Endothelial cell (in vitro differentiated cells): ENCODE measurements around the gene FBXL17. TPM values are rescaled to one million over a fixed set of nuclear protein-coding genes. Genes with fewer than 3 reads are reported as not detected.

Experiments used
- DNase-seq: peaks from one replicate; pipeline ENCODE4 v3.0.0; 2021; ENCODE audit warnings: low spot score
- H3K27ac Mint-ChIP-seq: one replicate; pipeline ENCODE4 v1.8.0; 2021; ENCODE audit warnings: mixed read lengths, inconsistent platforms; ENCODE audit not compliant: unreplicated experiment
- H3K27me3 Mint-ChIP-seq: one replicate; pipeline ENCODE4 v1.8.0; 2021; ENCODE audit warnings: mild to moderate bottlenecking, moderate library complexity, mixed read lengths, inconsistent platforms; ENCODE audit not compliant: unreplicated experiment
- H3K36me3 Mint-ChIP-seq: one replicate; pipeline ENCODE4 v1.8.0; 2021; ENCODE audit warnings: mild to moderate bottlenecking, low read depth, mixed read lengths, inconsistent platforms; ENCODE audit not compliant: unreplicated experiment
- H3K4me1 Mint-ChIP-seq: one replicate; pipeline ENCODE4 v1.8.0; 2021; ENCODE audit warnings: mild to moderate bottlenecking, mixed read lengths, inconsistent platforms; ENCODE audit not compliant: unreplicated experiment
- H3K4me3 Mint-ChIP-seq: one replicate; pipeline ENCODE4 v1.8.0; 2021; ENCODE audit warnings: mild to moderate bottlenecking, mixed read lengths, inconsistent platforms; ENCODE audit not compliant: unreplicated experiment
- H3K9me3 Mint-ChIP-seq: one replicate; pipeline ENCODE4 v1.8.0; 2021; ENCODE audit warnings: mixed read lengths, inconsistent platforms; ENCODE audit not compliant: unreplicated experiment
- CTCF ChIP-seq: fragments of 200-600 bp; sonication (generic); IDR thresholded peaks from one replicate; pipeline ENCODE4 v1.5.0; 2021; ENCODE audit warnings: antibody characterized with exemption; ENCODE audit not compliant: unreplicated experiment
- total RNA-seq: library from RNA; stranded (reverse); fragmentation: NEBNext Ultra II Directional; extraction: Animal tissue kit (Norgen Biotek cat#: 25700); gene quantifications from one replicate; pipeline ENCODE4 v1.2.1, GENCODE V29; 2021; ENCODE audit not compliant: unreplicated experiment

FBXL17 gene
- total RNA-seq, 1 donor from 2014 or later = 14.9 TPM

GRCh38 chr5:107868650-107869409, 513.1 kb downstream of the FBXL17 start:
- Mint-ChIP-seq H3K4me3 (no peak overlapping the region), H3K9me3 (no peaks in the 10 kb centered on the region), H3K27ac (no peak overlapping the region), H3K27me3 (no peaks in the 10 kb centered on the region), H3K4me1 (peaks cover 8% of the 10 kb centered on the region), H3K36me3 (no peaks in the 10 kb centered on the region)
- no peak for DNase-seq
- no peak for TF ChIP-seq CTCF

- Mint-ChIP-seq H3K36me3 (no peaks in the 10 kb centered on the region), H3K27ac (no peak overlapping the region)
- no peak for DNase-seq
Measured at GRCh38 chr5:107867266-107867665, 514.6 kb downstream of the FBXL17 start.

GRCh38 chr5:107864793-107865192, 517.1 kb downstream of the FBXL17 start:
- Mint-ChIP-seq H3K36me3 (no peaks in the 10 kb centered on the region), H3K4me3 (no peak overlapping the region), H3K27ac (no peak overlapping the region), H3K4me1 (peaks cover 6% of the 10 kb centered on the region), H3K9me3 (no peaks in the 10 kb centered on the region), H3K27me3 (peaks cover 2% of the 10 kb centered on the region)
- DNase-seq = no peak
- no peak for TF ChIP-seq CTCF

More at GRCh38 chr5:107867266-107867665, 514.6 kb downstream of the FBXL17 start:
- Mint-ChIP-seq H3K4me1 (peaks cover 8% of the 10 kb centered on the region), H3K27me3 (peaks cover 2% of the 10 kb centered on the region), H3K4me3 (no peak overlapping the region), H3K9me3 (no peaks in the 10 kb centered on the region)
- TF ChIP-seq CTCF = no peak

- DNase-seq = no peak
- TF ChIP-seq CTCF = no peak
- Mint-ChIP-seq H3K4me3 (no peak overlapping the region), H3K27ac (no peak overlapping the region), H3K36me3 (no peaks in the 10 kb centered on the region), H3K9me3 (no peaks in the 10 kb centered on the region), H3K4me1 (no peaks in the 10 kb centered on the region), H3K27me3 (peaks cover 2% of the 10 kb centered on the region)
Measured at GRCh38 chr5:107863125-107863524, 518.8 kb downstream of the FBXL17 start.

- TF ChIP-seq CTCF = no peak
- DNase-seq = no peak
- Mint-ChIP-seq H3K9me3 (no peaks in the 10 kb centered on the region), H3K27ac (no peak overlapping the region), H3K4me1 (no peaks in the 10 kb centered on the region), H3K36me3 (no peaks in the 10 kb centered on the region), H3K27me3 (peaks cover 2% of the 10 kb centered on the region), H3K4me3 (no peak overlapping the region)
Measured at GRCh38 chr5:107861565-107861964, 520.3 kb downstream of the FBXL17 start.
